Suppressor macrophage treated with lipopolysaccharide for 1 hour (primary cell): ENCODE measurements around the gene GGTLC1.
"Not testable (repeated sequence)": the region's sequence is repeated elsewhere in the genome, so short reads cannot be mapped to it uniquely, and the experiment has no call there.

Source experiments
- DNase-seq, 3 donors: peaks; one replicate each; pipeline ENCODE4 v3.0.0-alpha.2; 2020 to 2022

The GGTLC1 gene

GRCh38 chr20:23994001-23994633 is 5.5 kb upstream of the GGTLC1 start:
- DNase-seq: not testable (repeated sequence)

- DNase-seq: not testable (repeated sequence)
Measured at GRCh38 chr20:23993440-23993839, 4.9 kb upstream of the GGTLC1 start.

- not testable (repeated sequence) for DNase-seq
Measured at GRCh38 chr20:23990296-23990695, 1.7 kb upstream of the GGTLC1 start.

- DNase-seq: not testable (repeated sequence)
Measured at GRCh38 chr20:23988966-23989365, 387 bp upstream of the GGTLC1 start.

GRCh38 chr20:23986716-23987115 is 1.9 kb downstream of the GGTLC1 start:
- not testable (repeated sequence) for DNase-seq

GRCh38 chr20:23986310-23986709 is 2.3 kb downstream of the GGTLC1 start:
- DNase-seq: not testable (repeated sequence)

- DNase-seq: not testable (repeated sequence)
Measured at GRCh38 chr20:23985790-23986225, 2.8 kb downstream of the GGTLC1 start.

- DNase-seq: not testable (repeated sequence)
Measured at GRCh38 chr20:23985066-23985789, 3.4 kb downstream of the GGTLC1 start.

GRCh38 chr20:23984476-23985023 is 4.0 kb downstream of the GGTLC1 start:
- not testable (repeated sequence) for DNase-seq

- not testable (repeated sequence) for DNase-seq
Measured at GRCh38 chr20:23982112-23983018, 6.2 kb downstream of the GGTLC1 start.

GRCh38 chr20:23981526-23981925 is 7.1 kb downstream of the GGTLC1 start:
- not testable (repeated sequence) for DNase-seq

- not testable (repeated sequence) for DNase-seq
Measured at GRCh38 chr20:23981014-23981413, 7.6 kb downstream of the GGTLC1 start.

GRCh38 chr20:23979899-23980811 is 8.4 kb downstream of the GGTLC1 start:
- DNase-seq: not testable (repeated sequence)

GRCh38 chr20:23979380-23979779 is 9.2 kb downstream of the GGTLC1 start:
- DNase-seq: not testable (repeated sequence)

GRCh38 chr20:23978457-23978856 is 10.1 kb downstream of the GGTLC1 start:
- not testable (repeated sequence) for DNase-seq

GRCh38 chr20:23974966-23975365 is 13.6 kb downstream of the GGTLC1 start:
- DNase-seq: no peak

GRCh38 chr20:23971310-23971709 is 17.3 kb downstream of the GGTLC1 start:
- peak; percentile 5 to 20 (median 10) for DNase-seq

- no peak for DNase-seq
Measured at GRCh38 chr20:23970049-23970448, 18.5 kb downstream of the GGTLC1 start.

- no peak for DNase-seq
Measured at GRCh38 chr20:23967616-23967979, 21.0 kb downstream of the GGTLC1 start.

GRCh38 chr20:23966927-23967615 is 21.5 kb downstream of the GGTLC1 start:
- DNase-seq: no peak

- no peak for DNase-seq
Measured at GRCh38 chr20:23966298-23966697, 22.3 kb downstream of the GGTLC1 start.
